GM15510 (cell line): ENCODE results near the gene TMEM184A.

Source experiments
- POLR2A ChIP-seq: IDR thresholded peaks from 3 replicates; pipeline ENCODE4 v1.6.1; 2011; ENCODE audit warnings: borderline replicate concordance; ENCODE audit not compliant: insufficient read length; ENCODE audit errors: extremely low read depth

The TMEM184A gene

GRCh38 chr7:1562597-1563051 lies 6.6 kb upstream of the TMEM184A start:
- TF ChIP-seq POLR2A: no peak

DNA sequence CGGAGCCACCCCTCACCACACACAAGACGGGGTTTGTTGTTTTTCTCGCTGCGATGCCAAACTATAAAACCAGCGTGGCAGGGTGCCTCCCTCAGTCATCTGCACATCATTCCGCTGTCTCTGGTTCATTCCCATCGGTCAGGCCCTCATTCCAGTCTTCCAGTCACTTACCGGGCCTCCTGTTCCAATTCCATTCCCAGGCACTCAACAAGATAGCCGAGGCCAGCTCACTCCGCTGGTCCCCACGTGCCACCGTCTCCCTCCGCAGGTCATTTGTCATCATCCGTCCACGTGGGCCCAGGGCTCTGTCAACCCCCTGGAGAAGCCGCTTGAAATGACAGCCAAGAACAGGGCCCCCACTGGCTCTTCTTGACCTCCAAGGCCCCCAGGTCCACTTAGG lies 6.1 kb upstream of the TMEM184A start:
- TF ChIP-seq POLR2A: no peak

DNA sequence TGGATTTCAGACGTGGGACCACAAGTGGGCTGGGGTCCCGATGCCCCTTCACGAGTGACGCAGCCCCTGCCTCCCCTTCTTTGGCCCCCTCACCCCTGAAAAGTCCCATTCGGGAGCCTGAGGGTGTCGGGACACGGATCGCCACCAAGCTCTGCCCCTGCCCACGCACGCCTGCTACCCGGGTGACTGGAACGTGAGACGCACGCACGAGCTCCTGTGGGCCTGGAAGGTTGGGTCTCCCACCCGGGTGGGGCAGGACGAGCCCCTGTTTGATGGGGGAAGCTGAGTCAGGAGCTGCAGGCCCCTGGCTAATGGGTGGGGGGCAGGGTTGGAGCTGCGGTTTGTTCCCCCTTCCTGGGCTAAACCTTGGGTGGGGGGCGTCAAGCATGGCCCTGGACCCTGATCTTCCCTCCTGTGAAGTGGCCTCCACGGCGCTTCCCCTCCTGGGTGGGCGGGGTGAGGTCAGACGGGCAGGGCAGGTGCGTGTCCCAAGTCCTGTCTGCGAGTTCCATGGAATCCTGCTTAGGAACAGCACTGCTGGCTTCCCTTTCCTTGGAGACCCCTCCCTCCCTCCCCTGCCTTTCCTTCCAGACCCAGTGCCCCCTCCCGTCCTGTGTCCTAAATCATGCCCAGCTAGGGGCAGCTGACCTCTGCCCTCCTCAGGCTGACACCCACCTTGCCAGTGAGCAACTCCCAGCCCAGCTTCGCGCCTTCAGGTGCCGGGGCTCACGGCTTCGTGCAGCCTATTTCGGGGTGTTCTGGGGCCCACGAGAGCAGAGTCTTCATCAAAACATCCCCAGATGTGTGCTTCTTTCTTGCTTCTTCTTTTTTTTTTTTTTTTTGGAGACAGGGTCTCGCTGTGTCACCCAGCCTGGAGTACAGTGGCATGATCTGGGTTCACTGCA lies 5.3 kb upstream of the TMEM184A start:
- TF ChIP-seq POLR2A: no peak

GRCh38 chr7:1560620-1561031 lies 4.6 kb upstream of the TMEM184A start:
- no peak for TF ChIP-seq POLR2A

- no peak for TF ChIP-seq POLR2A
Measured at GRCh38 chr7:1559626-1560590, 3.9 kb upstream of the TMEM184A start.

- no peak for TF ChIP-seq POLR2A
Measured at GRCh38 chr7:1558841-1559625, 3.0 kb upstream of the TMEM184A start.

DNA sequence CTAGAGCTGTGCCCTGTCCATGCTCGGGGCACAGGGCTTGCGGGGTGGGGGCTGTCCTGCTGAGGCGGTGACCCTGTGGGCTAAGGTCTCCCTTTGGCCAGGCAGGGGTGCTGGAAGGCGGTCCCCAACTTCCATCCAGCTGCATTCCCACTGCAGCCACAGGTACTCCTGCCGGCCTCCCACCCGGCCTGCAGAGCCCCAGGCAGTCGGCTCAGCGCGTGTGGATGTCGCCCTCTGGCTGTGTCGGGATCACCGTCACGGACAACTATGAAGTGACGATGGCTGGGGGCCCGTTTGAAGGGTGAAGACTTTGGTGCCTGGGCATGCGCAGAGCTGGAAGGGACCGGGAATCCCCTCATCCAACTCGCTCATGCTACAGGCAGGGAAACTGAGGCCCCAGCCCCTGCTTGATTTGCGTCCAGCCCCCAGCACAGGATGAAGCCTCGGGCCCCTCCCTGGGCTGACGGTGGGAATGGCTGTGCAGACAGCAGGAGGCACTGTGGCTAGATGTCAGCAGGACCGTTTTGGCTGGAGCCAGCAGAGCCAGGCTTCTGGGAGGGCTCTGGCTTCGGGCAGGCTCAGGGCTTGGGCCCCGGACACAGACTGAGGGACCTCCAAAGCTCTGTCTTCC lies 2.3 kb upstream of the TMEM184A start:
- no peak for TF ChIP-seq POLR2A

DNA sequence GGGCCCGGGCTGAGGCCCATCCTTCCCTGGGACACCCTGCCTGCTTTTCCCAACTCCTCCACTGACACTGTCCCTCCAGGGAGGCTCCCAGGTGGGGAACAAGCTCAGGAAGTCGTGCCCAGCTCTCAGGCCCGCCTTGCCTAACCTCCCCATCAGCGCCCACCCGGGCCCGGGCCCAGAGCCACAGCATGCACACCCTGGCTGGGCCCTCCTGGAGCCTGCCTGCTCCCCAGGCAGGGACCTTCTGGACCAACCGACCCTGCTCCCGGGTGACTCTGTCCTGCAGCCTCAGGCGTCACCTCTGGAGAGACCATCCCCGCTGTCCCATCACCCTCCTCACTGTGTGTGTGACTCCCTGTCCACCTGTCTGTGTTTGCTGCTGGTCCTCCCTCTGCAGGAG lies 1.8 kb upstream of the TMEM184A start:
- no peak for TF ChIP-seq POLR2A

GRCh38 chr7:1557006-1557405 lies 1.0 kb upstream of the TMEM184A start:
- TF ChIP-seq POLR2A: no peak

DNA sequence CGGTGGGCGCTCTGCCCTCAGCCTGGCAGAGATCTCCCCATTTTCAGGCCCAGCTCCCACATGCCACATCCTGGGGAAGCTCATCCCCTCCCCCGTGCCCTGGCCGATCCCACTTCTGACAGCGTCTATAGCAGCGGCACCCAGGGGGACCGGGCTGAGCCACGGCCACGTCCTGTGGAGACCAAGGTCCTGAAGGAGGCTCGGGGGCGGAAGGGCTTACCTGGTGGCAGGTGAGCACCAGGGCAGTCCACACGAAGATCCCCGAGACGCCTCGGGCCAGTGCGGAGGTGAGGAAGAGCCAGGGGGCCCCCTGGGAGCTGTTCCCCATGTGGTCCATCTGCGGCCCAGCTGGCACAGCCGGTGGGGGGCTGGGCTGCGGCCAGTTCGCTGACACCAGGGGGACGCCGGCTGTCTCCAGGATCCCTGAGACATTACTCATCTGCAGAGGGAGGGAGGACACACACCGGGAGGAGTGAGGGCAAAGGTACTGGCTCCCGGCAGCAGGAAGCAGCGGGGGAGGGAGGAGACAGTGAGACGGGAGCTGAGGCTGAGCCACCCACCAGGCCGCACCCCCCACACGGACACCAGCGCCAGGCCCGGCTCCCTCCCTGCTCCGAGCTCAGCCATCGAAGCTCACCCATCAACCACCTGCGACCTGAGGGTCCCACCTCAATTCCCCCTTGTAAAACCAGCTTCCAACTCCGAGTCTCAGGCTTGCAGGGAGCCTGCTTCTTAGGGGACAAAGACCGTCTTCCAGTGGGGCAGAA lies 776 bp downstream of the TMEM184A start:
- TF ChIP-seq POLR2A: no peak

DNA sequence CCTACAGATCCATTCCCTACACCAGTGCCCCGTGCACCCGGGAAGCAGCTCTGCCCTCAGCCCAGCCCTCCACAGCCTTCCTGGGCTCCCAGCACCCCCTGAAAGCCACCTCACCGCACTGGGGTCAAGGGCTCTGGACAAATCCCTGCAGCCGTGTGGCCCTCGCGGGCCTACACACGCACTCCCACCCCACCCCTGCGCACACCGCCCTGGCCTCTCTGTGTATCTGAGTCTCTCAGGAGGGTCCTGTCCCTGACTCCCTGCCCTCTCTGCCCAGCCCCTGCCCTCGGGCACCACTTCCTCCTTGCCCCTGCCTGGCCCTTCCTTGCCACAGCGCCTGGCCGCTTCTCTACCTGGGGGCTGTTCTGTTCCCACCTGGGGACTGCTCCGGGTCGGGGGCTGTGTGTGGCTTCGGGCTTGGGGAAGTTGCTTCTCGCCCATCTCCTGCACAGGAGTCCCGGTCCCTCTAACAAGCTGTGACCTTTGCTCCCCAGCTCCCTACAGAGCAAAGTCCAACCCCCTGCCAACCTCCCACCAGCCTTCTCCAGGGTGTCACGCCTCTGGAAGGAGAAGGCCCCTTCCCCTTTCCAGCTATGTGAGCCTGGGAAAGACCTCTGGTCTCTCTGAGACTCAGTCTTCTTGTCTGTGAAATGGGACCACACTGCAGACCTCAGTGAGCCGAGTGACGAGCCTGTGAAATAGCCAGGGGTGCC lies 1.5 kb downstream of the TMEM184A start:
- no peak for TF ChIP-seq POLR2A

GRCh38 chr7:1553512-1554210 lies 2.3 kb downstream of the TMEM184A start:
- no peak for TF ChIP-seq POLR2A
